Stimulated activated CD4-positive, alpha-beta T cell treated with anti-CD3 and anti-CD28 coated beads, Interleukin-1b, Interleukin-23, amount 100 ng/mL, for 4 hours (primary cell): ENCODE measurements around the gene ARAP1.

Source experiments
- DNase-seq, 2 donors: peaks; one replicate each; pipeline ENCODE4 v3.0.0-alpha.2; 2020; ENCODE audit warnings: low read depth in 2 of 2

ARAP1 gene

GRCh38 chr11:72762641-72763304 lies 10.6 kb upstream of the ARAP1 start:
- no peak for DNase-seq

- DNase-seq: no peak
These were observed 8.6 kb upstream of the ARAP1 start for GRCh38 chr11:72760539-72761405.

- DNase-seq: no peak
These were observed 7.3 kb upstream of the ARAP1 start for GRCh38 chr11:72759468-72759985.

GRCh38 chr11:72758690-72759389 lies 6.6 kb upstream of the ARAP1 start:
- no peak for DNase-seq

GRCh38 chr11:72758304-72758689 lies 6.1 kb upstream of the ARAP1 start:
- no peak for DNase-seq

GRCh38 chr11:72755713-72756285 lies 3.6 kb upstream of the ARAP1 start:
- DNase-seq: no peak

- DNase-seq: no peak
These were observed 2.4 kb upstream of the ARAP1 start for GRCh38 chr11:72754544-72755155.

GRCh38 chr11:72754149-72754543 lies 1.9 kb upstream of the ARAP1 start:
- DNase-seq: no peak

GRCh38 chr11:72753341-72754148 lies 1.3 kb upstream of the ARAP1 start:
- DNase-seq: no peak

GRCh38 chr11:72751116-72752087 lies 806 bp downstream of the ARAP1 start:
- no peak for DNase-seq

GRCh38 chr11:72750556-72751115 lies 1.6 kb downstream of the ARAP1 start:
- DNase-seq: no peak

GRCh38 chr11:72750086-72750485 lies 2.1 kb downstream of the ARAP1 start:
- DNase-seq: no peak

GRCh38 chr11:72747289-72747855 lies 4.8 kb downstream of the ARAP1 start:
- no peak for DNase-seq

- DNase-seq: no peak
These were observed 5.4 kb downstream of the ARAP1 start for GRCh38 chr11:72746821-72747220.

GRCh38 chr11:72745925-72746550 lies 6.2 kb downstream of the ARAP1 start:
- DNase-seq: no peak

GRCh38 chr11:72745511-72745910 lies 6.7 kb downstream of the ARAP1 start:
- DNase-seq: no peak

GRCh38 chr11:72744474-72744873 lies 7.7 kb downstream of the ARAP1 start:
- DNase-seq: no peak
